ENCODE results near the gene EPS8L2.

DNA sequence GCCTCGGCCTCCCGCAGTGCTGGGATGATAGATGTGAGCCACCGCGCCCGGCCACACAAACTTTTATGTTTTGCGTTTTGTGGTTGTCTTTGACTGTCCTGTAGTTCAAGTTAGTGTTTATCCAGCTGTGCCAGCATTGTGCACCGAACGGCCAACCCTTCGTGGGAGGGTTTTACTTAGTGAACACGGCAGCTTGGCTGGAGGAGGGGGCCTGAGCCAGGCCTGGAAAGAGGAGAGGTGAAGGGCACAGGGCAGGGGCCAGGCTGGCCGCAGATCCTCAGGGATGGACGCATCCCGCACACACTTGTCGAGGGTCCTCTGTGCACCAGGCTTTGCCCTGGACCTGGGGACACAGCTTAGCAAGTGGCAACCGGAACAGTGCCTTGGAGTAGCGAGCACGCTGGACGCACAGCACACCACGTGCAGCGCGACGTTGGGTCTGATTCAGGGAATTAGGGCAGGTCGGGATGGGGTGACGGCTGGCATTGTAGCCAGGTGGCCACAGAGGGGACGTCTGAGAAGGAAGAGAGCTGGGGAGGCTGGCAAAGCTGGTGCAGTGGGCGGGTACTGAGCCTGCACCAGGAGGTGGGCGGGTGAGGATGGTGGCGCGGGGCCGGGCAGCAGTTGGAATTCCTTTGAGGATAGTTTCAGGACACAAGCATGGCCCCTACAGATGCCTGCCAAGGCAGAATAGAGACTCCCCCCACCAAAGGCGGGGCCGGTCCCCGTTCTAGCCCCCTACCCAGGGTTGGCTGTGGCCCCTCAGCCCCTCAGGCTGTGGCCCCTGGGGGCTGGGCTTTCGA is 13.4 kb downstream of the EPS8L2 start:
- no peak for TF ChIP-seq CTCF (IDR thresholded peaks at IDR 0.05; ENCODE audit: low read depth, low read length)
- no peak for TF ChIP-seq EZH2phosphoT487 (IDR thresholded peaks at IDR 0.05; ENCODE audit: low read depth)

Data from OCI-LY3 (cell line).